ENCODE results near the gene RASL10A. TPM values are rescaled to one million over a fixed set of nuclear protein-coding genes. Genes with fewer than 3 reads are reported as not detected.

RASL10A gene
- total RNA-seq, 2 experiments from 2014 or later, result 0.62 TPM; not detected in 1

DNA sequence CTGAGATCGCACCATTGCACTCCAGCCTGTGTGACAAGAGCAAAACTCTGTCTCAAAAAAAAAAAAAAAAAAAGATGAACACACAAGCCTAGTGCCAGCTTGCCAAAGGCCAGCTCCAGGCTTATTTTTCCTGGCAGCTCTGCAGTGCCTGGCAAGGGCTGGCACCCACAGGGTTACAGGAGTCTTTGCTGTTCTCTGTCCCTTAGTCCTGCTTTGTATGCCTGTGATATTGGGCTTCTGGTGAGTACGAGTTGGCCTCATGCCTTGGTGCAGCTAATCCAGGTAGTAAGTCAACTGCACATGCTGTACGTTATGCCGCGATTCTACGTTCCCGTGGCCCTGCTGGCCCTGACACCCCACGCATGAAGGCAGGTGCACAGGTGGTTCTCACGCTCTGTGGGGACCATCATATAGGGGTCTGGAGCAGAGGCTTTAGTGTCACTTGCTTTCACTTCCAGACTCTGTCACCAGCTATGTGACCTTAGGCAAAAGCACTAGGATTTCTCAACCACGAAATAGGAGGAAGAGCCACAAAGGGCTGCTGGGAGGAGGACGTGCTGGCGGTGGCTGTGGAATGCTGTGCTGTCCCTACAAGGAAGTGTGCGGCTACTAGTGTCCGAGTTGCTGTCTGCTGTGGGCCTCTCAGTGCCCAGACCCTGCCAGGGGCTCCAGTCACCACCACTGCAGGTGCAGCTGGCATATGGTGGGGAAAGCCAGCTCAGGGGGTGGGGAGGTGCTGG, 21.4 kb upstream of the RASL10A start:
- no peak overlapping the region for H3K27ac Mint-ChIP-seq
- H3K9me3 Mint-ChIP-seq, result no peaks in the 10 kb centered on the region
- CTCF ChIA-PET, result interaction anchor here (0.6 to 0.7 kb wide), 2 partner anchors 13 to 736 kb away, joined by 3 read pairs; no protein-coding TSS in a partner anchor
- intact Hi-C loops (cut with micrococcal nuclease), result no loop called here
- POLR2A ChIA-PET, result no interaction called here
- no peaks in the 10 kb centered on the region for H3K27me3 Mint-ChIP-seq
- DNase-seq, result no peak
- H3K4me3 Mint-ChIP-seq, result no peak overlapping the region
- peaks cover 17% of the 10 kb centered on the region for H3K36me3 Mint-ChIP-seq
- H3K4me1 Mint-ChIP-seq (ENCODE audit: low read depth), result no peaks in the 10 kb centered on the region

DNA sequence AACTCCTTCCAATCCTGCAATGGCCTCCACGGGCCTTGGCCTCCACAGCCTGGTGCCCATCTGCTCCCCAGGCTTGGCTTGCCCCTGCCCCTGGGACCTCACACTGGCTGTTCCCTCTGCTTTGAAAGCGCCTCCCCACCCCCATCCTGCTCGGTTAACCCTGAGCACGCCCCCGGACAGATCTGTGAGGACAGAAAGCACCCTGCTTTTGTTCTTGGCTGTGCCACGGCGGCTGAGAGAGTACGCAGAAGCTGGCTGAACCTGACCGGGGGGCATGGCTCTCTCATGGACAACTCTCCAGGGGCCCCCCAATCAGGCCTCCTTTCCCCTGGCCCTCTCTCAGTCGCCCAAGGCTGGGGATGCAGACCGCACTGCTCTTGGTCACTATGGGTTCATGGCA, 20.2 kb upstream of the RASL10A start:
- Mint-ChIP-seq H3K27me3 (no peaks in the 10 kb centered on the region), H3K27ac (no peak overlapping the region), H3K4me3 (no peak overlapping the region), H3K4me1 (ENCODE audit: low read depth) (no peaks in the 10 kb centered on the region), H3K36me3 (peaks cover 17% of the 10 kb centered on the region), H3K9me3 (no peaks in the 10 kb centered on the region)
- intact Hi-C loops (cut with micrococcal nuclease), result no loop called here
- ChIA-PET CTCF (no interaction called here), POLR2A (no interaction called here)
- no peak for DNase-seq

DNA sequence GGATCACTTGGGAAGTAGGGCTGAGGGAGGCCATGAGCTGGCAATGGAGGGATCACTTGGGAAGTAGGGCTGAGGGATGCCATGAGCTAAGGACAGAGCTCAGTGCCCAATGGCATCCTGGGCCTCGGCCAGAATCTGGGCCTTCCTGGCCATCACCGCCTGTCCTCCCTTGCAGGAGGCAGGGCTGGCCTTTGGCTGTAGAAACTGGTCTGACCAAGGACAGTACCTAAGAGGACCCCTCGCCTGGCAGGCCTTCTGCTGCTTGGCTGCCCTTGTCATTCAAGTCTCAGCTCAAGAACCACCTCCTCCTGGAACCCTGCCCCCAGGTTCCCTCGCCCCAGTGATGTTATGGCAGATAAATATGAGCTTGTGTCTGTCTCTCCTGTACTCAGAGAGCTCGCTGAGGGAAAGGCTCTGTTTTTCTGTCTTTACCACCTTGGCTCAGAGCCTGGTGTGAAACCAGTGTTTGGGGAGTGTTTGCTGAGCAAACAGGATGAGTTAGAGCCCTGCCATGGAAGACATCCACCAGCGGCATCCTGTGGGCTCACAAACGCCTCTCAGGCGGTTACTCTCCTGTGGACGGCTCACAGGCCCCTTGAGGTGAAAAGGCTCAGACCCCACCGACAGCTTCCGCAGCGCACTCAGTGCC, 19.3 kb upstream of the RASL10A start:
- H3K9me3 Mint-ChIP-seq, result no peaks in the 10 kb centered on the region
- no peak overlapping the region for H3K27ac Mint-ChIP-seq
- H3K36me3 Mint-ChIP-seq, result peaks cover 17% of the 10 kb centered on the region
- DNase-seq, result no peak
- no peaks in the 10 kb centered on the region for H3K4me1 Mint-ChIP-seq (ENCODE audit: low read depth)
- intact Hi-C loops (cut with micrococcal nuclease), result no loop called here
- H3K27me3 Mint-ChIP-seq, result no peaks in the 10 kb centered on the region
- no peak overlapping the region for H3K4me3 Mint-ChIP-seq
- CTCF ChIA-PET, result no interaction called here
- POLR2A ChIA-PET, result no interaction called here

DNA sequence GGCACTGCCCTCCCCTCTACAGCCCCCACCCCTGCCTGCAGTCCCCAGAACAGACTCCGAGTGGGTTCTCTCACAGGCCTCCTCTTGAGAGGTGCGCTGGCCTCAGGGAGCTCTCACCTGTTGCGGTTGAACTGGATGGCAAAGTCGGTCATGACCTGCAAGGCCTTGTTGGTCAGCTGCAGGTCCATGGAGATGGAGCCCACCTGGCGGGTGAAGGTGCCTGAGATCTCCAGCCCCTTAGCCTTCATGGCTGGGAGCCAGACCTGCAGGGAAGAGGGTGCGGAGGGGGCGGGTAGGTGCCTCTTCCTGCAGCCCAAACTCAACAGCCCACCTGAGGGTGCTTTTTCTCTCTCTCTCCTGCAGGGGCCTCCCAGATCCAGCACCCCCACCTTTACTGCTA, 18.7 kb upstream of the RASL10A start:
- peaks cover 15% of the 10 kb centered on the region for H3K36me3 Mint-ChIP-seq

DNA sequence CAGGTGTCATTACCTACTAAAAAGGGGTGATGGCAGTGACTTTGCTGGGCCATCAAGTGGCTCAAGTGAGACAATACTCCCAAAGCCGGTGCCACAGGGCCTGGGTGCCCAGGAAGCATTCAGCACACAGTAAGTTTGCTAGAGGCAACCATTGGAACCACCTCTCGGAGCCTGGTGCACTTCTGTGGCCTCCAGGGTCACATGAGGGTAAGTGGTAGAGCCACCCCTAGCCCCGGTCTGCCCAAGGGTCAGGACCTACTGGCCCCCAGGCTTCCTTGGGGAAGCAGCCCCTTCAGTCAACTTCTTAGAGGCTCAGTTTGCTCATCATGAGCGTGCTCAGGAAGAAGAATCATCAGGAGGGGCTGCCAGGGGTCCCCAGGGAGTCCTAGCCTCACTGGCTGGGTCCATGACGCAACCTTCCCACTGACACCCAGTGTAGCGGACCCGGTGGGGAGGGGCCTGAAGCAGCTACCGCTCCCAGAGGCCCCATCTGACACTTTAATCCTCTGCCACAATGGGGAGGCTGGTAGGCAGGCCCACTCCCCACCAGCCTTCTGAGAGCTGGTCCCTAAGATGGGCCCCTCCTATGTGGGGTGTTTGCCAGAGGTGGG, 17.5 kb upstream of the RASL10A start:
- CTCF ChIA-PET, result no interaction called here
- peaks cover 6% of the 10 kb centered on the region for H3K36me3 Mint-ChIP-seq
- no peaks in the 10 kb centered on the region for H3K4me1 Mint-ChIP-seq (ENCODE audit: low read depth)
- no peak overlapping the region for H3K4me3 Mint-ChIP-seq
- no peaks in the 10 kb centered on the region for H3K9me3 Mint-ChIP-seq
- POLR2A ChIA-PET, result no interaction called here
- DNase-seq, result no peak
- intact Hi-C loops (cut with micrococcal nuclease), result no loop called here
- no peaks in the 10 kb centered on the region for H3K27me3 Mint-ChIP-seq
- no peak overlapping the region for H3K27ac Mint-ChIP-seq

More for the DNA sequence above, 18.7 kb upstream of the RASL10A start:
- ChIA-PET POLR2A (no interaction called here), CTCF (no interaction called here)
- H3K4me3 Mint-ChIP-seq, result no peak overlapping the region
- no peak for DNase-seq
- no peaks in the 10 kb centered on the region for H3K4me1 Mint-ChIP-seq (ENCODE audit: low read depth)
- H3K27me3 Mint-ChIP-seq, result no peaks in the 10 kb centered on the region
- no peak overlapping the region for H3K27ac Mint-ChIP-seq
- intact Hi-C loops (cut with micrococcal nuclease), result no loop called here
- no peaks in the 10 kb centered on the region for H3K9me3 Mint-ChIP-seq

DNA sequence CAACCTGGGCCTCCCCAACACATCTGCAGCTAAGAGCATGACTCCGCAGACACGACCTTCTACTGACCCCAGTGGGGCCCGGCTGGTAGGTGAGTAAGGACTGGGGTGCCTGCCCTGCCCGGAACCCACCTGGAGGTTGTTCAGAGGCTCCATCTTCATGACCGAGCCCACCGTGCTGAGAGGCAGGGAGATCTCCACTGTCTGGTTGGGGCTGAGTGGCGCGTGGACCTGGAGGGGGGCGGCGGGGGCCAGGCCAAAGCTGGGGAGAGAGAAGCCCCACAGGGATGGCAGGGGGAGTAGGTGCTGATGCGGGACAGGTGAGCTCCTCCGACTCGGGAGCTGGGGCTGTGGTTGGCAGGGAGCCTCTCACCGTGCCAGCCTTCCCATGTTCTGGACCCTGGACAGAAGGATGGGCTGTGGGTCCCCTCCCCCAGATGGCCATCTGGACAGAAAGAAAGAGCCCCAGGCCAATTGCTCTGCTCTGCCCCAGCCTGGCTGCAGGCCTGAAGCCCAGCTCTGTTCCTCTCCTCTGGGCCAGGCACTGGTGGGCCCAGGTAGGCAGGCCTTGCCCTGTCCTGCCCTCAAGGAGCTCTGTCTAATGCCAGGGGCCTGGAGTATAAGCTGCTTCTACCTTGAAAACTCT, 16.3 kb upstream of the RASL10A start:
- peaks cover 3% of the 10 kb centered on the region for H3K36me3 Mint-ChIP-seq
- H3K27me3 Mint-ChIP-seq, result no peaks in the 10 kb centered on the region
- POLR2A ChIA-PET, result no interaction called here
- intact Hi-C loops (cut with micrococcal nuclease), result no loop called here
- no peaks in the 10 kb centered on the region for H3K4me1 Mint-ChIP-seq (ENCODE audit: low read depth)
- no peak for DNase-seq
- H3K4me3 Mint-ChIP-seq, result no peak overlapping the region
- H3K9me3 Mint-ChIP-seq, result no peaks in the 10 kb centered on the region
- CTCF ChIA-PET, result interaction anchor here (1.4 kb wide), 1 partner anchor 86 kb away, joined by 3 read pairs; no protein-coding TSS in a partner anchor
- no peak overlapping the region for H3K27ac Mint-ChIP-seq

DNA sequence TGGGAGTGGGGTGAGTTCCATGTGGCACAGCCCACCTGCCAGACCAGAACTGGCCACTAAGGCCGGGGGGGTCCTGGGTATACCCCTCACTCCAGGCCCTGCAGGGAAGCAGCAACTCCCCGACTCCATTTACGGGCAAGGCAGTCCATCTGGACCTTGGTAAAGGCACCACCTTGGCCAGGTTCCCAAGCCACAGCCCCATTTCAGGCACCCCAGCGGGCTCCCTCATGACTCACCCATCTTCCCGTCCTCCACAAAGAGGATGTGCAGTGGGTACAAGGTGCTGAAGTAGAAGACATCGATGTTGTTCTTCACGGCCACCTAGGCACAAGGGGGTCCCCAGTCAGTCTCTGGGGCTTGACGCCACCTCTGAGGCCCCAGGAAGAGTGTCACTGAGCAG, 15.7 kb upstream of the RASL10A start:
- Mint-ChIP-seq H3K4me3 (no peak overlapping the region), H3K27me3 (no peaks in the 10 kb centered on the region), H3K36me3 (peaks cover 6% of the 10 kb centered on the region), H3K4me1 (ENCODE audit: low read depth) (no peaks in the 10 kb centered on the region), H3K27ac (no peak overlapping the region), H3K9me3 (no peaks in the 10 kb centered on the region)
- intact Hi-C loops (cut with micrococcal nuclease), result no loop called here
- CTCF ChIA-PET, result interaction anchor here (1.4 kb wide), 1 partner anchor 86 kb away, joined by 3 read pairs; no protein-coding TSS in a partner anchor
- POLR2A ChIA-PET, result no interaction called here
- DNase-seq, result no peak

DNA sequence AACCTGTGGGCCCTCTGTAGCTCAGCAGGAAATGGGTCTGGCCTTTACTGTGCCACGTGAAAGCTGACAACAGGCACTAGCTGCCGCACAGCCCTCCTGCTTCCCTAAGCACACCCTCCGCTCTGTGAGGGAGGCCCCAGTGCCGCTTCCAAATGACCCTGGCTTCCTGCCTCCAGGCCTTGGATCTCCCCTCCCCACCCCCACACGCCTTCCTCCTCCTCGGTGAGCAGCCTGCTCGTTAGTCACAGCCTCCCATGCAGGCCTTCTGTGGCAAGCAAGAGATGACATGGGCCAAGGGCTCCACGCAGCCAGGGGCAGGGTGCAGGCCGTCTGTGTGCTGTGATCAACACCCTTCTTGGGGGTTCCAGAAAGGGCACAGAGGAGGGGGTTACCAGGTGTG, 15.3 kb upstream of the RASL10A start:
- intact Hi-C loops (cut with micrococcal nuclease), result no loop called here
- no peaks in the 10 kb centered on the region for H3K9me3 Mint-ChIP-seq
- H3K4me3 Mint-ChIP-seq, result no peak overlapping the region
- no peak for DNase-seq
- no peaks in the 10 kb centered on the region for H3K27me3 Mint-ChIP-seq
- CTCF ChIA-PET, result no interaction called here
- peaks cover 6% of the 10 kb centered on the region for H3K36me3 Mint-ChIP-seq
- no peak overlapping the region for H3K27ac Mint-ChIP-seq
- POLR2A ChIA-PET, result no interaction called here
- H3K4me1 Mint-ChIP-seq (ENCODE audit: low read depth), result no peaks in the 10 kb centered on the region

DNA sequence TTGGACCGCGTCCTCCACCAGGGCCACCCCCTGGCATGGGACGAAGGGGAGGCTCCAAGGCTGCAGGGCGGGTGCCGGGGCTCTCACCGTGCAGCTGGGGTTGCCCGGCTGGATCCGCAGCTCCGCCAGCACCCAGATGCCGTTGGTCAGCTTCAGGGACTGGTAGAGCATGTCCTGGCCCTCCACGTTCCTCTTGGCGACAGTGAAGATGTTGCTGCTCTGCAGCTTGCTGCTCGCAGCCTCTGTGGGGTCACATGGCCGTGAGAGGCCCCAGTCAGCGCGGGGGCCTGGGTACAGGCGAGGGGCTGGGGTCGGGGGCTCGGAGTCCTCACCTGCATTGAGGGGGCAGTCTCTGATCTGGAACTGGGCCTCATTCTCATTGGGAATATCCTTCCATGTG, 14.8 kb upstream of the RASL10A start:
- DNase-seq, result no peak
- no peak overlapping the region for H3K27ac Mint-ChIP-seq
- H3K4me3 Mint-ChIP-seq, result no peak overlapping the region
- H3K9me3 Mint-ChIP-seq, result no peaks in the 10 kb centered on the region
- H3K4me1 Mint-ChIP-seq (ENCODE audit: low read depth), result no peaks in the 10 kb centered on the region
- intact Hi-C loops (cut with micrococcal nuclease), result no loop called here
- H3K27me3 Mint-ChIP-seq, result no peaks in the 10 kb centered on the region
- peaks cover 6% of the 10 kb centered on the region for H3K36me3 Mint-ChIP-seq
- POLR2A ChIA-PET, result no interaction called here
- CTCF ChIA-PET, result no interaction called here

DNA sequence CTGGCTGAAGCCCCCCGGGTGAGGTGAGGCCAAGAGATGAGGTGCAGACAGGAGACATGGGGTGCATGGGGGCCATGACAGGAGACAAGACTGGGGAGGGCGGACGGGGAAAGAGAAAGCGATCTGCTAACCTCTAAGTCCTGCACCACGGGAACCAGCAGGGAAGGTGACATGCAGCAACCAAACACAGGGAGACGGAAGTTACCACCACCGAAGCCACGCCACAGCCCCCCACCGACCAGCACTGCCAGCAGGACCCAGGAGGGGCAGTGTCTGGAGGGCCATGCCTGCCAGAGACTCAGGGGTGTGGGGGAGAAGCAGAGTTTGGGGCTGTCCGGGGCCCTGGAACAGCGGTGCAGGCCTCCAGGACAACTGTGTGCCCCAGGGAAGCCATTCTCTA, 14.1 kb upstream of the RASL10A start:
- H3K9me3 Mint-ChIP-seq, result no peaks in the 10 kb centered on the region
- no peak overlapping the region for H3K4me3 Mint-ChIP-seq
- intact Hi-C loops (cut with micrococcal nuclease), result no loop called here
- no peak for DNase-seq
- H3K4me1 Mint-ChIP-seq (ENCODE audit: low read depth), result no peaks in the 10 kb centered on the region
- peaks cover 6% of the 10 kb centered on the region for H3K36me3 Mint-ChIP-seq
- CTCF ChIA-PET, result no interaction called here
- POLR2A ChIA-PET, result no interaction called here
- H3K27me3 Mint-ChIP-seq, result no peaks in the 10 kb centered on the region
- H3K27ac Mint-ChIP-seq, result no peak overlapping the region

DNA sequence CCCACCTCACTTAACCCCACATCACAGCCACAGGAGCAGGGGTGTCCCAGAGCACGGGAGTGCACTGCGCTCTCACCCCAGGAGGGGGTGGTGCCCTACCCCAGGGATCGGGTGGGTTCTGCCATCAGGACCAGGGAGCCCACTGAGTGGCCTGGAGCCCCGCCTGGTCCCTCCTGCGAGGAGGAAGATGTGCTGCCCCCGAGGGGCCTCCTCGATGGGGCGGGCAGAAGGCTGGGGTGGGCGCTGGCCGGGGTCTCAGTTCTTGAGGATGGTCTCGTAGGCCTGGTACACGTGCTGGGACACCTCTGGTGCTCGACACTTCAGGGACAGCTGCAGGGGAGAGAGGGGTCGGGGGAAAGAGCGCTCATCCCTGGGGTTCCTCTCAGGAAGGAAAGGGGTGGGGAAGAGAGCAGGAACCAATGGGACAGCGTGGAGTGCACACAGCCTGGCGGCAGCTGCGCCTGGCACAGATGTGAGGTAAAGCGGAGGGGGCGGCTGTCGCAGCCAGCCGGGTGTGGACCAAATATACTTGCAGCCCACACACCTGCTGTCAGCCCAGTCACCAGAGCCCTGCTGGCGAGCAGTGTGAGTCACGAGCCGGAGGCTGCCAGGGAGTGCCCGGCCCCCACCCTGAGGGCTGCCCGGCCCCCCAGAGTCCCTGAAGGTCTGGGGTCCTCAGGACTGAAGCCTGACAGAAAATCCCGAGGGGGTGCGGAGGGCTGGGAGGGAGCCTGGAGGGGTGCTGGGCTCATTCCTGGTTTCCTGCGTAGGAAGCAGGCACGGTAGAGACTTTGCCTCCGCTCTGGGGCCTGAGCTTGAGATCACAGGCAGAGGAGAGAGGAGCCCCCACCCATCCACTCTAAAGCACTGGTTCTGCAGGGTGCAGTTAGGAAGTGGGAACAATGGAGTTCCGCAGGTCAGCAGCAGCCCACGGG, 13.3 kb upstream of the RASL10A start:
- ChIA-PET POLR2A (no interaction called here), CTCF (no interaction called here)
- Mint-ChIP-seq H3K9me3 (no peaks in the 10 kb centered on the region), H3K27ac (no peak overlapping the region), H3K4me1 (ENCODE audit: low read depth) (no peaks in the 10 kb centered on the region), H3K4me3 (no peak overlapping the region), H3K27me3 (no peaks in the 10 kb centered on the region), H3K36me3 (peaks cover 6% of the 10 kb centered on the region)
- no peak for DNase-seq
- intact Hi-C loops (cut with micrococcal nuclease), result no loop called here

DNA sequence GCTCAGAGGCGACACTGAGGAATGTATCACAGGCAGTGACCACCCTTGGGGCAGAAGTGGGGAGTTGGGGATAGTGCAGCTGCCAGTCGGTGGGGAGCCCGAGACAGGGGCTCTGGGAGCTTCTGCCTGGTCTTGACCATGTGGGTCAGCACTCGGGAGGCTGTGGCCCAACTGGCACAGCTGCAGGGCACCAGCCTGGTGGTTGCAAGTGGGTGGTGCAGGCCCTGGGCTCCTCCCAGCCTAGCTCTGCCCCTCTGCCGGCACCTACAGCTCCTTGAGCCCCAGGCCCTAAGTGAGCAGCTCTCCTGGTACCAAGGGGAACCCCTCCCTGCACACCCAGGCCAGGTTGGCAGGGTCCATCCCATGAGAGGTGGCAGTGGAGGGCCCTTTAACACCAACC, 12.6 kb upstream of the RASL10A start:
- Mint-ChIP-seq H3K36me3 (peaks cover 6% of the 10 kb centered on the region), H3K4me1 (ENCODE audit: low read depth) (no peaks in the 10 kb centered on the region), H3K27ac (no peak overlapping the region), H3K9me3 (no peaks in the 10 kb centered on the region), H3K27me3 (no peaks in the 10 kb centered on the region), H3K4me3 (no peak overlapping the region)
- no peak for DNase-seq
- intact Hi-C loops (cut with micrococcal nuclease), result no loop called here
- ChIA-PET POLR2A (no interaction called here), CTCF (no interaction called here)

All from activated CD4-positive, alpha-beta memory T cell treated with anti-CD3 and anti-CD28 coated beads for 36 hours (primary cell).